ENCODE measurements around the gene TMBIM6. TPM values are rescaled to one million over a fixed set of nuclear protein-coding genes. Genes with fewer than 3 reads are reported as not detected.

TMBIM6 gene
- total RNA-seq, 2 experiments from 2014 or later = 437 to 443 TPM

DNA sequence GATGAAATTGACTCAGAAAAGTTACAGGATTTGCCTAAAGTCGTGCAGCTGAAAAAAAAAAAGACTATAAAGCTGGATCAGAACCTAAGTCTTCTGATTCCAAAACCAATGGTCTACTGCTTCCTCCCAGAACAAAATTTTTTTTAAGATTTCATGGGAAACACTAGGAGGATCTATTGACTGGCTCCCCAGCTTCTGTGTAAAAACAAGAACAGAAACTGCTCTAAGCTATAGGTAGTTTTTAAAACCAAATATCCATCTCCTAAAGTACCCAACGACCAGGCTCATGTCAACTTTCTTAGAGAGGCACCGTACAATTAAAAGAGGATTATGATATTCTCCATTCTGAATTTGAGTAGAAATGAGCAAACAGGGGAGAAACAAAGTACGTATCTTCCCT lies 43.5 kb upstream of the TMBIM6 start:
- H3K36me3 Mint-ChIP-seq (ENCODE audit: low read depth) = no peaks in the 10 kb centered on the region
- no peak overlapping the region for H3K4me3 Mint-ChIP-seq

GRCh38 chr12:49698619-49699545 lies 42.5 kb upstream of the TMBIM6 start:
- DNase-seq = peak; percentile 75
- ChIA-PET CTCF (interaction anchor here (0.7 to 2.8 kb wide), 10 partner anchors 8 to 119 kb away, joined by 3 to 9 read pairs (median 4); partner anchors contain the start of genes FMNL3 and PRPF40B), POLR2A (interaction anchor here (0.6 to 1.9 kb wide), 10 partner anchors 9 to 45 kb away, joined by 3 to 6 read pairs (median 4); partner anchors contain the start of gene FMNL3)
- intact Hi-C loops (cut with micrococcal nuclease) = no loop called here
- peaks cover 52% of the 10 kb centered on the region for H3K4me1 Mint-ChIP-seq (ENCODE audit: low read depth)
- no peaks in the 10 kb centered on the region for H3K9me3 Mint-ChIP-seq
- H3K27ac Mint-ChIP-seq = peak overlapping the region; percentile 90
- H3K36me3 Mint-ChIP-seq (ENCODE audit: low read depth) = no peaks in the 10 kb centered on the region
- peak overlapping the region; percentile 65 for H3K4me3 Mint-ChIP-seq
- no peaks in the 10 kb centered on the region for H3K27me3 Mint-ChIP-seq
- TF ChIP-seq, protein P1, sequence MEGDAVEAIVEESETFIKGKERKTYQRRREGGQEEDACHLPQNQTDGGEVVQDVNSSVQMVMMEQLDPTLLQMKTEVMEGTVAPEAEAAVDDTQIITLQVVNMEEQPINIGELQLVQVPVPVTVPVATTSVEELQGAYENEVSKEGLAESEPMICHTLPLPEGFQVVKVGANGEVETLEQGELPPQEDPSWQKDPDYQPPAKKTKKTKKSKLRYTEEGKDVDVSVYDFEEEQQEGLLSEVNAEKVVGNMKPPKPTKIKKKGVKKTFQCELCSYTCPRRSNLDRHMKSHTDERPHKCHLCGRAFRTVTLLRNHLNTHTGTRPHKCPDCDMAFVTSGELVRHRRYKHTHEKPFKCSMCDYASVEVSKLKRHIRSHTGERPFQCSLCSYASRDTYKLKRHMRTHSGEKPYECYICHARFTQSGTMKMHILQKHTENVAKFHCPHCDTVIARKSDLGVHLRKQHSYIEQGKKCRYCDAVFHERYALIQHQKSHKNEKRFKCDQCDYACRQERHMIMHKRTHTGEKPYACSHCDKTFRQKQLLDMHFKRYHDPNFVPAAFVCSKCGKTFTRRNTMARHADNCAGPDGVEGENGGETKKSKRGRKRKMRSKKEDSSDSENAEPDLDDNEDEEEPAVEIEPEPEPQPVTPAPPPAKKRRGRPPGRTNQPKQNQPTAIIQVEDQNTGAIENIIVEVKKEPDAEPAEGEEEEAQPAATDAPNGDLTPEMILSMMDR (IDR thresholded peaks at IDR 0.05) = no peak
- peak; percentile 81 for ATAC-seq

More for the DNA sequence above, 43.5 kb upstream of the TMBIM6 start:
- Mint-ChIP-seq H3K27ac (no peak overlapping the region), H3K4me1 (ENCODE audit: low read depth) (peaks cover 43% of the 10 kb centered on the region), H3K27me3 (no peaks in the 10 kb centered on the region), H3K9me3 (no peaks in the 10 kb centered on the region)
- no peak for DNase-seq
- ATAC-seq = no peak
- ChIA-PET POLR2A (interaction anchor here (0.9 to 1.9 kb wide), 3 partner anchors 22 to 42 kb away, joined by 3 to 6 read pairs (median 3); no protein-coding TSS in a partner anchor), CTCF (interaction anchor here (0.9 to 2.8 kb wide), 5 partner anchors 9 to 61 kb away, joined by 3 to 9 read pairs (median 5); no protein-coding TSS in a partner anchor)
- TF ChIP-seq, protein P1 (IDR thresholded peaks at IDR 0.05) = no peak
- intact Hi-C loops (cut with micrococcal nuclease) = no loop called here

DNA sequence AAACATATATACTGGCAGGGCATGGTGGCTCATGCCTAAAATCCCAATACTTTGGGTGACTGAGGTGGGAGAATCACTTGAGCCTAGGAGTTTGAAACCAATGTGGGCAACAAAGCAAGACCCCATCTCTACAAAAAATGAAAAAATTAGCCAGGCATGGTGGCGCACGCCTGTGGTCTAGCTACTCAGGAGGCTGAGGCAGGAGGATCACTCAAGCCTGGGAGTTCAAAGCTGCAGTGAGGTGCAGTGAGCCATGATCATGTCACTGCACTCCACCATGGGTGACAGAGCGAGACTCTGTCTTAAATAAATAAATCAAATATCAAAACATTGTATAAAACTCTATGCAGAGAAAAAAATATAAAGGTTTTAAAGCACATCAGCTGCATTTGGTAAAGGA lies 39.3 kb upstream of the TMBIM6 start:
- no peaks in the 10 kb centered on the region for H3K9me3 Mint-ChIP-seq
- TF ChIP-seq, protein P1 (IDR thresholded peaks at IDR 0.05) = no peak
- DNase-seq (no peak), ATAC-seq (no peak)
- H3K27ac Mint-ChIP-seq = no peak overlapping the region
- POLR2A ChIA-PET = interaction anchor here (2.6 to 2.8 kb wide), 2 partner anchors 30 to 40 kb away, joined by 11 to 24 read pairs; no protein-coding TSS in a partner anchor
- peaks cover 4% of the 10 kb centered on the region for H3K36me3 Mint-ChIP-seq (ENCODE audit: low read depth)
- H3K27me3 Mint-ChIP-seq = no peaks in the 10 kb centered on the region
- H3K4me1 Mint-ChIP-seq (ENCODE audit: low read depth) = peaks cover 65% of the 10 kb centered on the region
- CTCF ChIA-PET = interaction anchor here (1.6 to 19.2 kb wide), 5 partner anchors 14 to 137 kb away, joined by 4 to 556 read pairs (median 17); no protein-coding TSS in a partner anchor
- no peak overlapping the region for H3K4me3 Mint-ChIP-seq
- intact Hi-C loops (cut with micrococcal nuclease) = loop anchor here (5.0 kb wide), 1 partner anchor 40 kb away; no protein-coding TSS in a partner anchor

GRCh38 chr12:49702676-49703215 lies 38.6 kb upstream of the TMBIM6 start:
- Mint-ChIP-seq H3K27me3 (no peaks in the 10 kb centered on the region), H3K27ac (peak overlapping the region; percentile 13), H3K4me3 (no peak overlapping the region), H3K36me3 (ENCODE audit: low read depth) (peaks cover 4% of the 10 kb centered on the region), H3K9me3 (no peaks in the 10 kb centered on the region), H3K4me1 (ENCODE audit: low read depth) (peaks cover 62% of the 10 kb centered on the region)
- TF ChIP-seq, protein P1 (IDR thresholded peaks at IDR 0.05) = no peak
- no peak for ATAC-seq
- ChIA-PET POLR2A (interaction anchor here (1.4 to 2.8 kb wide), 9 partner anchors 12 to 65 kb away, joined by 4 to 24 read pairs (median 6); no protein-coding TSS in a partner anchor), CTCF (interaction anchor here (0.7 to 19.2 kb wide), 15 partner anchors 12 to 136 kb away, joined by 3 to 556 read pairs (median 9); partner anchors contain the start of genes PRPF40B and TMBIM6)
- DNase-seq = no peak
- intact Hi-C loops (cut with micrococcal nuclease) = loop anchor here (5.0 kb wide), 1 partner anchor 40 kb away; no protein-coding TSS in a partner anchor

All from activated CD8-positive, alpha-beta T cell treated with anti-CD3 and anti-CD28 coated beads for 36 hours (primary cell).